H9 (cell line): ENCODE results near the gene NPTXR. TPM values are rescaled to one million over a fixed set of nuclear protein-coding genes. Genes with fewer than 3 reads are reported as not detected.

ENCODE experiments used
- DNase-seq: peaks from one replicate; pipeline ENCODE4 v3.0.0-alpha.2; 2017
- H2AFZ ChIP-seq: one replicate; pipeline ENCODE4 v1.6.1; 2013; ENCODE audit warnings: mild to moderate bottlenecking, low read length, control low read depth, moderate library complexity
- H2AK5ac ChIP-seq: 2 replicates; pipeline ENCODE4 v1.6.1; 2013; ENCODE audit warnings: low read length, control low read depth, mixed read lengths; ENCODE audit not compliant: insufficient read length
- H2BK120ac ChIP-seq: one replicate; pipeline ENCODE4 v1.6.1; 2013; ENCODE audit warnings: low read depth, mild to moderate bottlenecking, low read length, control low read depth, inconsistent platforms; ENCODE audit not compliant: poor library complexity, severe bottlenecking
- H2BK12ac ChIP-seq: 2 replicates; pipeline ENCODE4 v1.6.1; 2013; ENCODE audit warnings: low read length, control low read depth, mixed read lengths, low read depth; ENCODE audit not compliant: insufficient read length
- H2BK15ac ChIP-seq: 2 replicates; pipeline ENCODE4 v1.6.1; 2013; ENCODE audit warnings: low read depth, low read length, control low read depth
- H2BK20ac ChIP-seq: one replicate; pipeline ENCODE4 v1.6.1; 2013; ENCODE audit warnings: low read depth, mild to moderate bottlenecking, low read length, control low read depth, inconsistent platforms; ENCODE audit not compliant: poor library complexity, severe bottlenecking
- H2BK5ac ChIP-seq: 2 replicates; pipeline ENCODE4 v1.6.1; 2013; ENCODE audit warnings: low read length, control low read depth, mixed read lengths; ENCODE audit not compliant: insufficient read length
- H3K14ac ChIP-seq: 2 replicates; pipeline ENCODE4 v1.6.1; 2013; ENCODE audit warnings: low read length, control low read depth; ENCODE audit not compliant: insufficient read depth
- H3K18ac ChIP-seq: 2 replicates; pipeline ENCODE4 v1.6.1; 2013; ENCODE audit warnings: low read depth, mild to moderate bottlenecking, mixed read lengths, low read length, control low read depth; ENCODE audit not compliant: insufficient read length
- H3K23ac ChIP-seq: 2 replicates; pipeline ENCODE4 v1.6.1; 2013; ENCODE audit warnings: low read length, control low read depth, mixed read lengths, low read depth; ENCODE audit not compliant: insufficient read length
- H3K23me2 ChIP-seq: 2 replicates; pipeline ENCODE4 v1.6.1; 2013; ENCODE audit warnings: low read depth, mild to moderate bottlenecking, mixed read lengths, low read length, control low read depth; ENCODE audit not compliant: insufficient read length, poor library complexity, severe bottlenecking
- H3K27ac ChIP-seq: 2 replicates; pipeline ENCODE4 v1.5.1; 2013; ENCODE audit warnings: low read length, control low read depth, mixed read lengths, low read depth; ENCODE audit not compliant: insufficient read length
- H3K27me3 ChIP-seq: 2 replicates; pipeline ENCODE4 v1.6.1; 2013; ENCODE audit warnings: low read length, control low read depth, inconsistent platforms; ENCODE audit not compliant: insufficient read depth
- H3K4ac ChIP-seq: 2 replicates; pipeline ENCODE4 v1.6.1; 2013; ENCODE audit warnings: low read depth, mild to moderate bottlenecking, control low read depth, inconsistent platforms, low read length, moderate library complexity
- H3K4me1 ChIP-seq: 2 replicates; pipeline ENCODE4 v1.6.1; 2013; ENCODE audit warnings: low read length, control low read depth, inconsistent platforms; ENCODE audit not compliant: insufficient read depth
- H3K4me2 ChIP-seq: 2 replicates; pipeline ENCODE4 v1.6.1; 2013; ENCODE audit warnings: low read length, control low read depth, mixed read lengths; ENCODE audit not compliant: insufficient read length, insufficient read depth
- H3K56ac ChIP-seq: 2 replicates; pipeline ENCODE4 v1.6.1; 2013; ENCODE audit warnings: low read depth, mild to moderate bottlenecking, mixed read lengths, low read length, control low read depth; ENCODE audit not compliant: insufficient read length
- H3K79me1 ChIP-seq: 2 replicates; pipeline ENCODE4 v1.6.1; 2013; ENCODE audit warnings: low read depth, mild to moderate bottlenecking, moderate library complexity, low read length, control low read depth, inconsistent platforms; ENCODE audit not compliant: insufficient read depth, poor library complexity, severe bottlenecking
- H3K79me2 ChIP-seq: 2 replicates; pipeline ENCODE4 v1.6.1; 2013; ENCODE audit warnings: low read length, control low read depth, inconsistent platforms; ENCODE audit not compliant: insufficient read depth
- H3K9ac ChIP-seq: 2 replicates; pipeline ENCODE4 v1.6.1; 2013; ENCODE audit warnings: low read length, control low read depth, mixed read lengths; ENCODE audit not compliant: insufficient read length; ENCODE audit errors: extremely low read depth
- H3K9me3 ChIP-seq: one replicate; pipeline ENCODE4 v1.6.1; 2013; ENCODE audit warnings: low read depth, low read length, inconsistent platforms; ENCODE audit not compliant: control insufficient read depth
- H3T11ph ChIP-seq: one replicate; pipeline ENCODE4 v1.6.1; 2013; ENCODE audit warnings: mild to moderate bottlenecking, low read length, control low read depth, inconsistent platforms
- H4K20me1 ChIP-seq: one replicate; pipeline ENCODE4 v1.6.1; 2013; ENCODE audit not compliant: control insufficient read depth, insufficient read length, insufficient read depth
- H4K5ac ChIP-seq: 2 replicates; pipeline ENCODE4 v1.6.1; 2013; ENCODE audit warnings: low read depth, mild to moderate bottlenecking, mixed read lengths, low read length, control low read depth; ENCODE audit not compliant: insufficient read length
- H4K8ac ChIP-seq: replicated peaks from 2 replicates; pipeline ENCODE4 v1.6.1; 2013; ENCODE audit warnings: low read length, control low read depth, mixed read lengths, low read depth; ENCODE audit not compliant: insufficient read length
- H4K91ac ChIP-seq: 2 replicates; pipeline ENCODE4 v1.6.1; 2013; ENCODE audit warnings: low read depth, mild to moderate bottlenecking, moderate library complexity, mixed read lengths, low read length, control low read depth; ENCODE audit not compliant: insufficient read length
- H3K27ac Mint-ChIP-seq, 3 experiments: 2 replicates in 2 of 3; 3 replicates in 1 of 3; pipeline ENCODE4 v1.8.0; 2020 to 2021; ENCODE audit warnings: mixed read lengths in 3 of 3, mild to moderate bottlenecking in 1 of 3, moderate library complexity in 1 of 3
- H3K27me3 Mint-ChIP-seq: 2 replicates; pipeline ENCODE4 v1.8.0; 2021; ENCODE audit warnings: low read depth, mild to moderate bottlenecking, moderate library complexity, mixed read lengths
- H3K36me3 Mint-ChIP-seq, 3 experiments: 2 replicates in 2 of 3; 3 replicates in 1 of 3; pipeline ENCODE4 v1.8.0; 2020 to 2021; ENCODE audit warnings: low read depth in 3 of 3, mixed read lengths in 3 of 3; ENCODE audit not compliant: insufficient read depth in 1 of 3
- H3K4me1 Mint-ChIP-seq, 2 experiments: 2 replicates each; pipeline ENCODE4 v1.8.0; 2020; ENCODE audit warnings: mixed read lengths in 2 of 2
- H3K4me3 Mint-ChIP-seq, 2 experiments: 2 replicates in 1 of 2; 3 replicates in 1 of 2; pipeline ENCODE4 v1.8.0; 2020 to 2021; ENCODE audit warnings: mild to moderate bottlenecking in 2 of 2, mixed read lengths in 2 of 2, moderate library complexity in 1 of 2
- H3K9me3 Mint-ChIP-seq, 2 experiments: 2 replicates in 1 of 2; 3 replicates in 1 of 2; pipeline ENCODE4 v1.8.0; 2020; ENCODE audit warnings: mild to moderate bottlenecking in 2 of 2, mixed read lengths in 2 of 2, moderate library complexity in 1 of 2
- WGBS: extraction: QIAGEN DNeasy Blood & Tissue Kit; methylation state at CpG from one replicate; pipeline ENCODE4 v1.1.7; 2013; ENCODE audit warnings: missing lambda C conversion rate, low lambda C conversion rate, mixed read lengths; ENCODE audit not compliant: insufficient read length; ENCODE audit errors: extremely low coverage; 5-methylcytosine and 5-hydroxymethylcytosine counted together
- total RNA-seq: library from RNA; stranded (reverse); gene quantifications from 2 replicates; pipeline ENCODE4 v1.2.1, GENCODE V29; 2021
- TF ChIP-seq, protein P1 (sequence below): fragments of 200-600 bp; sonication (generic); conservative IDR thresholded peaks from 3 replicates; pipeline ENCODE4 v1.8.0; 2021; ENCODE audit warnings: antibody characterized with exemption, mild to moderate bottlenecking

NPTXR gene
- total RNA-seq, 1 experiment from 2014 or later, result 8.1 TPM

DNA sequence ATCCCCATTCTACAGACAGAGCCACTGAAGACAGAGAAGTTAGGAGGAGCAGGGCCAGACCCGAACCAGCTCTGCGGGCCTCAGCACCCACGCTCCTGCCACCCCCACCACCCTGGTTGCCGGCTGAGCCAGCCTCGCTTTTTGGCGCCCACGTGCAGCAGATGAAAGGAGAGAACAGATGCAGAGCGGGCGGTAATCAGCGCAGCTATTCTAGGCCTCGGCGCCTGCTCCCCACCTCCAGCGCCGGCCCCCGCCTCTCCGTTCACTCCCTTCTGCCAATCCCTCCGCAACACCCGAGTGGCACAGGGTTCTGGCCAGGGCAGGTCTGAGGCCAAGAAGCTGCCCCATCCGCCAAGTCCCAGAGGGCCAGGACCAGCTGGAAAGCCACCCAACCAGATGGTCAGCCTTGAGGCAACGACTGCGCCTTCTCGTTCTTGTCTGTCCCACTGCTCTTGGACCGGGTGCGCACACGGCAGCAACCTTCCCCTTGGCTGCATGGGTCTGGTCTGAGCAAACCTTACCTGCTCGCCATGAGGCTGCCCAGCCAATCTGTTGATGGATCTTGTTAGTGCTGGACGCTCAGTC, 66.6 kb downstream of the NPTXR start:
- TF ChIP-seq, protein P1, sequence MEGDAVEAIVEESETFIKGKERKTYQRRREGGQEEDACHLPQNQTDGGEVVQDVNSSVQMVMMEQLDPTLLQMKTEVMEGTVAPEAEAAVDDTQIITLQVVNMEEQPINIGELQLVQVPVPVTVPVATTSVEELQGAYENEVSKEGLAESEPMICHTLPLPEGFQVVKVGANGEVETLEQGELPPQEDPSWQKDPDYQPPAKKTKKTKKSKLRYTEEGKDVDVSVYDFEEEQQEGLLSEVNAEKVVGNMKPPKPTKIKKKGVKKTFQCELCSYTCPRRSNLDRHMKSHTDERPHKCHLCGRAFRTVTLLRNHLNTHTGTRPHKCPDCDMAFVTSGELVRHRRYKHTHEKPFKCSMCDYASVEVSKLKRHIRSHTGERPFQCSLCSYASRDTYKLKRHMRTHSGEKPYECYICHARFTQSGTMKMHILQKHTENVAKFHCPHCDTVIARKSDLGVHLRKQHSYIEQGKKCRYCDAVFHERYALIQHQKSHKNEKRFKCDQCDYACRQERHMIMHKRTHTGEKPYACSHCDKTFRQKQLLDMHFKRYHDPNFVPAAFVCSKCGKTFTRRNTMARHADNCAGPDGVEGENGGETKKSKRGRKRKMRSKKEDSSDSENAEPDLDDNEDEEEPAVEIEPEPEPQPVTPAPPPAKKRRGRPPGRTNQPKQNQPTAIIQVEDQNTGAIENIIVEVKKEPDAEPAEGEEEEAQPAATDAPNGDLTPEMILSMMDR, result no peak
- no peak overlapping the region for H3K9ac ChIP-seq
- Mint-ChIP-seq H3K27me3 (peaks cover 2% of the 10 kb centered on the region), H3K36me3 (0 out of 7 replicates have a peak, but pooled peaks cover 0 to under 1% (median 0%) of the 10 kb centered on the region in 3 experiments), H3K4me1 (peaks cover 5 to 15% of the 10 kb centered on the region in 2 experiments), H3K9me3 (no peaks in the 10 kb centered on the region), H3K4me3 (no peak overlapping the region), H3K27ac (no peak overlapping the region)
- H3K27me3 ChIP-seq, result no peaks in the 10 kb centered on the region
- H3K18ac ChIP-seq, result no peak overlapping the region
- no peak overlapping the region for H3K56ac ChIP-seq
- no peak overlapping the region for H2BK12ac ChIP-seq
- H4K91ac ChIP-seq, result no peak overlapping the region
- no peak overlapping the region for H3T11ph ChIP-seq
- no peaks in the 10 kb centered on the region for H3K4me1 ChIP-seq
- no peak overlapping the region for H4K8ac ChIP-seq
- no peak overlapping the region for H3K4me2 ChIP-seq
- no peak for DNase-seq
- H3K23ac ChIP-seq, result no peak overlapping the region
- WGBS, result no CpG with 5 or more reads among the region's 27 CpGs
- no peaks in the 10 kb centered on the region for H3K23me2 ChIP-seq
- H3K27ac ChIP-seq, result no peak overlapping the region
- no peak overlapping the region for H3K4ac ChIP-seq
- no peak overlapping the region for H2BK15ac ChIP-seq
- no peaks in the 10 kb centered on the region for H4K20me1 ChIP-seq
- H2BK5ac ChIP-seq, result no peak overlapping the region
- H3K79me1 ChIP-seq, result no peaks in the 10 kb centered on the region
- H3K14ac ChIP-seq, result no peak overlapping the region; the same call in 1 of the 2 replicates
- no peak overlapping the region for H4K5ac ChIP-seq
- no peak overlapping the region for H2BK120ac ChIP-seq
- H3K79me2 ChIP-seq, result no peaks in the 10 kb centered on the region
- no peak overlapping the region for H2BK20ac ChIP-seq
- H3K9me3 ChIP-seq, result no peaks in the 10 kb centered on the region
- no peak overlapping the region for H2AFZ ChIP-seq
- H2AK5ac ChIP-seq, result no peak overlapping the region
